H9 (cell line): ENCODE data around the gene MYO1E. TPM values are rescaled to one million over a fixed set of nuclear protein-coding genes. Genes with fewer than 3 reads are reported as not detected.

Experiments
- DNase-seq: peaks from one replicate; pipeline ENCODE4 v3.0.0-alpha.2; 2017
- H2AFZ ChIP-seq: one replicate; pipeline ENCODE4 v1.6.1; 2013; ENCODE audit warnings: mild to moderate bottlenecking, low read length, control low read depth, moderate library complexity
- H2AK5ac ChIP-seq: 2 replicates; pipeline ENCODE4 v1.6.1; 2013; ENCODE audit warnings: low read length, control low read depth, mixed read lengths; ENCODE audit not compliant: insufficient read length
- H2BK120ac ChIP-seq: one replicate; pipeline ENCODE4 v1.6.1; 2013; ENCODE audit warnings: low read depth, mild to moderate bottlenecking, low read length, control low read depth, inconsistent platforms; ENCODE audit not compliant: poor library complexity, severe bottlenecking
- H2BK12ac ChIP-seq: 2 replicates; pipeline ENCODE4 v1.6.1; 2013; ENCODE audit warnings: low read length, control low read depth, mixed read lengths, low read depth; ENCODE audit not compliant: insufficient read length
- H2BK15ac ChIP-seq: 2 replicates; pipeline ENCODE4 v1.6.1; 2013; ENCODE audit warnings: low read depth, low read length, control low read depth
- H2BK20ac ChIP-seq: one replicate; pipeline ENCODE4 v1.6.1; 2013; ENCODE audit warnings: low read depth, mild to moderate bottlenecking, low read length, control low read depth, inconsistent platforms; ENCODE audit not compliant: poor library complexity, severe bottlenecking
- H2BK5ac ChIP-seq: 2 replicates; pipeline ENCODE4 v1.6.1; 2013; ENCODE audit warnings: low read length, control low read depth, mixed read lengths; ENCODE audit not compliant: insufficient read length
- H3K14ac ChIP-seq: 2 replicates; pipeline ENCODE4 v1.6.1; 2013; ENCODE audit warnings: low read length, control low read depth; ENCODE audit not compliant: insufficient read depth
- H3K18ac ChIP-seq: 2 replicates; pipeline ENCODE4 v1.6.1; 2013; ENCODE audit warnings: low read depth, mild to moderate bottlenecking, mixed read lengths, low read length, control low read depth; ENCODE audit not compliant: insufficient read length
- H3K23ac ChIP-seq: 2 replicates; pipeline ENCODE4 v1.6.1; 2013; ENCODE audit warnings: low read length, control low read depth, mixed read lengths, low read depth; ENCODE audit not compliant: insufficient read length
- H3K23me2 ChIP-seq: 2 replicates; pipeline ENCODE4 v1.6.1; 2013; ENCODE audit warnings: low read depth, mild to moderate bottlenecking, mixed read lengths, low read length, control low read depth; ENCODE audit not compliant: insufficient read length, poor library complexity, severe bottlenecking
- H3K27ac ChIP-seq: 2 replicates; pipeline ENCODE4 v1.5.1; 2013; ENCODE audit warnings: low read length, control low read depth, mixed read lengths, low read depth; ENCODE audit not compliant: insufficient read length
- H3K27me3 ChIP-seq: 2 replicates; pipeline ENCODE4 v1.6.1; 2013; ENCODE audit warnings: low read length, control low read depth, inconsistent platforms; ENCODE audit not compliant: insufficient read depth
- H3K4ac ChIP-seq: 2 replicates; pipeline ENCODE4 v1.6.1; 2013; ENCODE audit warnings: low read depth, mild to moderate bottlenecking, control low read depth, inconsistent platforms, low read length, moderate library complexity
- H3K4me1 ChIP-seq: 2 replicates; pipeline ENCODE4 v1.6.1; 2013; ENCODE audit warnings: low read length, control low read depth, inconsistent platforms; ENCODE audit not compliant: insufficient read depth
- H3K4me2 ChIP-seq: 2 replicates; pipeline ENCODE4 v1.6.1; 2013; ENCODE audit warnings: low read length, control low read depth, mixed read lengths; ENCODE audit not compliant: insufficient read length, insufficient read depth
- H3K56ac ChIP-seq: 2 replicates; pipeline ENCODE4 v1.6.1; 2013; ENCODE audit warnings: low read depth, mild to moderate bottlenecking, mixed read lengths, low read length, control low read depth; ENCODE audit not compliant: insufficient read length
- H3K79me1 ChIP-seq: 2 replicates; pipeline ENCODE4 v1.6.1; 2013; ENCODE audit warnings: low read depth, mild to moderate bottlenecking, moderate library complexity, low read length, control low read depth, inconsistent platforms; ENCODE audit not compliant: insufficient read depth, poor library complexity, severe bottlenecking
- H3K79me2 ChIP-seq: 2 replicates; pipeline ENCODE4 v1.6.1; 2013; ENCODE audit warnings: low read length, control low read depth, inconsistent platforms; ENCODE audit not compliant: insufficient read depth
- H3K9ac ChIP-seq: 2 replicates; pipeline ENCODE4 v1.6.1; 2013; ENCODE audit warnings: low read length, control low read depth, mixed read lengths; ENCODE audit not compliant: insufficient read length; ENCODE audit errors: extremely low read depth
- H3K9me3 ChIP-seq: one replicate; pipeline ENCODE4 v1.6.1; 2013; ENCODE audit warnings: low read depth, low read length, inconsistent platforms; ENCODE audit not compliant: control insufficient read depth
- H3T11ph ChIP-seq: one replicate; pipeline ENCODE4 v1.6.1; 2013; ENCODE audit warnings: mild to moderate bottlenecking, low read length, control low read depth, inconsistent platforms
- H4K20me1 ChIP-seq: one replicate; pipeline ENCODE4 v1.6.1; 2013; ENCODE audit not compliant: control insufficient read depth, insufficient read length, insufficient read depth
- H4K5ac ChIP-seq: 2 replicates; pipeline ENCODE4 v1.6.1; 2013; ENCODE audit warnings: low read depth, mild to moderate bottlenecking, mixed read lengths, low read length, control low read depth; ENCODE audit not compliant: insufficient read length
- H4K8ac ChIP-seq: replicated peaks from 2 replicates; pipeline ENCODE4 v1.6.1; 2013; ENCODE audit warnings: low read length, control low read depth, mixed read lengths, low read depth; ENCODE audit not compliant: insufficient read length
- H4K91ac ChIP-seq: 2 replicates; pipeline ENCODE4 v1.6.1; 2013; ENCODE audit warnings: low read depth, mild to moderate bottlenecking, moderate library complexity, mixed read lengths, low read length, control low read depth; ENCODE audit not compliant: insufficient read length
- H3K27ac Mint-ChIP-seq, 3 experiments: 2 replicates in 2 of 3; 3 replicates in 1 of 3; pipeline ENCODE4 v1.8.0; 2020 to 2021; ENCODE audit warnings: mixed read lengths in 3 of 3, mild to moderate bottlenecking in 1 of 3, moderate library complexity in 1 of 3
- H3K27me3 Mint-ChIP-seq: 2 replicates; pipeline ENCODE4 v1.8.0; 2021; ENCODE audit warnings: low read depth, mild to moderate bottlenecking, moderate library complexity, mixed read lengths
- H3K36me3 Mint-ChIP-seq, 3 experiments: 2 replicates in 2 of 3; 3 replicates in 1 of 3; pipeline ENCODE4 v1.8.0; 2020 to 2021; ENCODE audit warnings: low read depth in 3 of 3, mixed read lengths in 3 of 3; ENCODE audit not compliant: insufficient read depth in 1 of 3
- H3K4me1 Mint-ChIP-seq, 2 experiments: 2 replicates each; pipeline ENCODE4 v1.8.0; 2020; ENCODE audit warnings: mixed read lengths in 2 of 2
- H3K4me3 Mint-ChIP-seq, 2 experiments: 2 replicates in 1 of 2; 3 replicates in 1 of 2; pipeline ENCODE4 v1.8.0; 2020 to 2021; ENCODE audit warnings: mild to moderate bottlenecking in 2 of 2, mixed read lengths in 2 of 2, moderate library complexity in 1 of 2
- H3K9me3 Mint-ChIP-seq, 2 experiments: 2 replicates in 1 of 2; 3 replicates in 1 of 2; pipeline ENCODE4 v1.8.0; 2020; ENCODE audit warnings: mild to moderate bottlenecking in 2 of 2, mixed read lengths in 2 of 2, moderate library complexity in 1 of 2
- WGBS: extraction: QIAGEN DNeasy Blood & Tissue Kit; methylation state at CpG from one replicate; pipeline ENCODE4 v1.1.7; 2013; ENCODE audit warnings: missing lambda C conversion rate, low lambda C conversion rate, mixed read lengths; ENCODE audit not compliant: insufficient read length; ENCODE audit errors: extremely low coverage; 5-methylcytosine and 5-hydroxymethylcytosine counted together
- total RNA-seq: library from RNA; stranded (reverse); gene quantifications from 2 replicates; pipeline ENCODE4 v1.2.1, GENCODE V29; 2021
- TF ChIP-seq, protein P1 (sequence below): fragments of 200-600 bp; sonication (generic); conservative IDR thresholded peaks from 3 replicates; pipeline ENCODE4 v1.8.0; 2021; ENCODE audit warnings: antibody characterized with exemption, mild to moderate bottlenecking

MYO1E gene
- total RNA-seq, 1 experiment from 2014 or later, result 235 TPM

DNA sequence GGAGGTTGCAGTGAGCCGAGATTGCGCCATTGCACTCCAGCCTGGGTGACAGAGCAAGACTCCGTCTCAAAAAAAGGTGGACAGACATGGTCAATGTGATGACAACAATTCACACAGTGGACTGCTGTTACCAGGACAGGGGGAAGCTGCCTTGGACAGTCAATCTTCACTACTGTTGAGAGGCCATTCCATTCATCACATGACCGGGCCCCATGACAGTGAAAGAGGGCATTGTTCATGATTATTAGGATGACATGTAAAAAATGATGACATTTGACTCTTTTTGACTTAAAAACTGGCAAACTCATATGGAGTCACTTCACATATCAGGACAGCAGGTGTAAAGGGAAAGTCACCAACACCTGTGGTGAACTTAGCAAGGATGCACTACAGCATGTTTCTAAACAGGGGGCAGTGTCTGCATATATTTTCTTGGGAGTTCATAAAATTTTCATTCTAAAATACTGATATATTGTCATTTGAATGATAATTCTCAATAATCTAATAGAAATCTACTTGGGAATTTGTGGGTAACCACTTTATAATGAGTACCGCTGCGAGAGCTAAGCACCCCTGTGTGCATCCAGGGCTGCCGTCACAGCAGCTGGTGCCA is 200.3 kb downstream of the MYO1E start:
- Histone ChIP-seq H3K14ac (no peak overlapping the region), H3K56ac (no peak overlapping the region), H3K9me3 (no peaks in the 10 kb centered on the region), H3K79me2 (no peaks in the 10 kb centered on the region), H3K27me3 (no peaks in the 10 kb centered on the region), H2BK20ac (no peak overlapping the region), H2BK5ac (no peak overlapping the region), H2BK12ac (no peak overlapping the region), H3K4me1 (0 out of 2 replicates have a peak, but pooled peaks cover 2% of the 10 kb centered on the region), H3K4ac (no peak overlapping the region), H2AK5ac (no peak overlapping the region), H3K9ac (no peak overlapping the region), H3K18ac (no peak overlapping the region), H3K79me1 (no peaks in the 10 kb centered on the region), H2BK120ac (no peak overlapping the region), H3K23me2 (no peaks in the 10 kb centered on the region), H4K8ac (no peak overlapping the region), H3K27ac (no peak overlapping the region), H4K5ac (no peak overlapping the region), H3T11ph (no peak overlapping the region), H2BK15ac (no peak overlapping the region), H3K23ac (no peak overlapping the region), H4K20me1 (no peaks in the 10 kb centered on the region), H4K91ac (no peak overlapping the region), H2AFZ (no peak overlapping the region), H3K4me2 (no peak overlapping the region)
- no peak for DNase-seq
- H3K36me3 Mint-ChIP-seq, result peaks cover 7 to 72% (median 37%) of the 10 kb centered on the region in 3 experiments; a peak in 6 of 7 replicates
- H3K27me3 Mint-ChIP-seq, result no peaks in the 10 kb centered on the region
- TF ChIP-seq, protein P1, sequence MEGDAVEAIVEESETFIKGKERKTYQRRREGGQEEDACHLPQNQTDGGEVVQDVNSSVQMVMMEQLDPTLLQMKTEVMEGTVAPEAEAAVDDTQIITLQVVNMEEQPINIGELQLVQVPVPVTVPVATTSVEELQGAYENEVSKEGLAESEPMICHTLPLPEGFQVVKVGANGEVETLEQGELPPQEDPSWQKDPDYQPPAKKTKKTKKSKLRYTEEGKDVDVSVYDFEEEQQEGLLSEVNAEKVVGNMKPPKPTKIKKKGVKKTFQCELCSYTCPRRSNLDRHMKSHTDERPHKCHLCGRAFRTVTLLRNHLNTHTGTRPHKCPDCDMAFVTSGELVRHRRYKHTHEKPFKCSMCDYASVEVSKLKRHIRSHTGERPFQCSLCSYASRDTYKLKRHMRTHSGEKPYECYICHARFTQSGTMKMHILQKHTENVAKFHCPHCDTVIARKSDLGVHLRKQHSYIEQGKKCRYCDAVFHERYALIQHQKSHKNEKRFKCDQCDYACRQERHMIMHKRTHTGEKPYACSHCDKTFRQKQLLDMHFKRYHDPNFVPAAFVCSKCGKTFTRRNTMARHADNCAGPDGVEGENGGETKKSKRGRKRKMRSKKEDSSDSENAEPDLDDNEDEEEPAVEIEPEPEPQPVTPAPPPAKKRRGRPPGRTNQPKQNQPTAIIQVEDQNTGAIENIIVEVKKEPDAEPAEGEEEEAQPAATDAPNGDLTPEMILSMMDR, result peak; percentile 43; the same call in 1 of the 3 replicates
- H3K4me1 Mint-ChIP-seq, result peaks cover 9% of the 10 kb centered on the region in 2 experiments; a peak in 3 of 4 replicates
- no peak overlapping the region for H3K27ac Mint-ChIP-seq
- no peak overlapping the region for H3K4me3 Mint-ChIP-seq
- H3K9me3 Mint-ChIP-seq, result no peaks in the 10 kb centered on the region
- WGBS, result no CpG with 5 or more reads among the region's 7 CpGs
